Endothelial cell of umbilical vein (primary cell): ENCODE results near the gene GRID1. TPM values are rescaled to one million over a fixed set of nuclear protein-coding genes. Genes with fewer than 3 reads are reported as not detected.

Experiments used
- BruUV-seq: library from RNA; stranded (reverse); fragments of 400-500 nt; replicated peaks from 2 replicates; lab custom pipeline; 2021; lab: Mats Ljungman, UMichigan
- CTCF ChIA-PET: fragments of 300-600, 350-600 bp; sonication (Branson Sonifier 250); formaldehyde crosslinking; loops from one replicate; lab custom pipeline; 2021; ENCODE audit warnings: antibody characterized with exemption, inconsistent platforms; lab: Charles Lee
- POLR2A ChIA-PET: fragments of 300-600, 350-600 bp; sonication (Branson Sonifier 250); formaldehyde crosslinking; loops from one replicate; lab custom pipeline; 2021; ENCODE audit warnings: antibody characterized with exemption, inconsistent platforms; lab: Charles Lee
- DNase-seq: peaks from one replicate; pipeline ENCODE4 v3.0.0-alpha.2; 2011; ENCODE audit warnings: low read depth, low spot score
- FAIRE-seq: peaks from 2 replicates; lab custom pipeline; 2011; peaks lifted over from hg19 to GRCh38; lab: Jason Lieb, UNC
- H2AFZ ChIP-seq: 2 replicates; pipeline ENCODE4 v1.6.0; 2012; ENCODE audit warnings: low read depth, low read length, control low read depth, inconsistent platforms
- H3K27ac ChIP-seq: 2 replicates; pipeline ENCODE4 v1.5.1; 2011; ENCODE audit warnings: low read depth, mild to moderate bottlenecking, control low read depth, low read length, moderate library complexity; ENCODE audit not compliant: insufficient read depth
- H3K27me3 ChIP-seq, 2 experiments: 2 replicates each; pipeline versions ENCODE4 v1.6.0 to v1.6.1; 2011; ENCODE audit warnings: low read length in 2 of 2, mixed read lengths in 1 of 2; ENCODE audit not compliant: control insufficient read depth in 2 of 2, insufficient read depth in 2 of 2
- H3K36me3 ChIP-seq, 2 experiments: 2 replicates in 1 of 2; 3 replicates in 1 of 2; pipeline ENCODE4 v1.5.1; 2011; ENCODE audit warnings: low read length in 2 of 2, mild to moderate bottlenecking in 1 of 2, moderate library complexity in 1 of 2; ENCODE audit not compliant: control insufficient read depth in 2 of 2, insufficient read depth in 2 of 2; ENCODE audit errors: extremely low read depth in 1 of 2
- H3K4me1 ChIP-seq: 3 replicates; pipeline ENCODE4 v1.5.1; 2011; ENCODE audit warnings: mild to moderate bottlenecking, low read length; ENCODE audit not compliant: control insufficient read depth, insufficient read depth; ENCODE audit errors: extremely low read depth
- H3K4me2 ChIP-seq: 2 replicates; pipeline ENCODE4 v1.6.1; 2011; ENCODE audit warnings: low read length, control low read depth, mixed read lengths; ENCODE audit not compliant: insufficient read depth
- H3K4me3 ChIP-seq, 3 experiments: fragments of 200-600 bp in 1 of 3; sonication (generic), shearing (Covaris generic) in 1 of 3; replicated peaks in 1 of 3; 2 replicates each; pipeline ENCODE4 v1.5.1; 2011 to 2016; ENCODE audit warnings: control low read depth in 3 of 3, low read length in 3 of 3, mild to moderate bottlenecking in 2 of 3, inconsistent platforms in 1 of 3, low read depth in 1 of 3, moderate library complexity in 1 of 3; ENCODE audit not compliant: insufficient read depth in 1 of 3
- H3K79me2 ChIP-seq: 2 replicates; pipeline ENCODE4 v1.6.0; 2012; ENCODE audit warnings: low read length, inconsistent platforms; ENCODE audit not compliant: control insufficient read depth, insufficient read depth
- H3K9ac ChIP-seq: replicated peaks from 2 replicates; pipeline ENCODE3; 2011; ENCODE audit warnings: low read length, control low read depth; ENCODE audit not compliant: insufficient read depth; ENCODE audit errors: extremely low read depth
- H3K9me1 ChIP-seq: replicated peaks from 3 replicates; pipeline ENCODE4 v1.6.0; 2011; ENCODE audit warnings: mild to moderate bottlenecking, low read length; ENCODE audit not compliant: control insufficient read depth, insufficient read depth; ENCODE audit errors: extremely low read depth
- H3K9me3 ChIP-seq: replicated peaks from 2 replicates; pipeline ENCODE4 v1.5.1; 2012; ENCODE audit warnings: low read length, inconsistent platforms; ENCODE audit not compliant: control insufficient read depth, insufficient read depth
- H4K20me1 ChIP-seq: replicated peaks from 2 replicates; pipeline ENCODE3; 2011; ENCODE audit warnings: mild to moderate bottlenecking, low read length; ENCODE audit not compliant: control insufficient read depth, insufficient read depth; ENCODE audit errors: extremely low read depth
- EZH2 ChIP-seq: IDR thresholded peaks from 2 replicates; pipeline ENCODE4 v1.6.1; 2012; ENCODE audit warnings: borderline replicate concordance, low read depth, mild to moderate bottlenecking, moderate library complexity, low read length, inconsistent platforms; ENCODE audit not compliant: severe bottlenecking
- GATA2 ChIP-seq: IDR thresholded peaks from 2 replicates; pipeline ENCODE4 v1.7.0; 2011; ENCODE audit warnings: low read depth, mild to moderate bottlenecking, moderate library complexity, mixed read lengths, low read length; ENCODE audit not compliant: insufficient read length, insufficient read depth
- JUN ChIP-seq: IDR thresholded peaks from 2 replicates; pipeline ENCODE4 v1.6.1; 2011; ENCODE audit warnings: borderline replicate concordance, low read depth; ENCODE audit not compliant: insufficient read length, insufficient read depth
- MYC ChIP-seq: IDR thresholded peaks from one replicate; pipeline ENCODE4 v1.6.1; 2011; ENCODE audit warnings: mild to moderate bottlenecking, low read depth, low read length
- dilution Hi-C: fragments of 300-500 bp; cut with MboI; formaldehyde crosslinking; loops from one replicate; pipeline ENCODE4 v1.15.0; 2019; ENCODE audit warnings: low sequenced_read_pairs; ENCODE audit not compliant: extremely low pct_ligation_motif_present
- intact Hi-C: fragments of 100-400 bp; cut with micrococcal nuclease; formaldehyde crosslinking; loops from one replicate; pipeline ENCODE4 v1.10.0; 2022
- polyA plus RNA-seq, 4 experiments: library from polyadenylated mRNA; depleted of rRNA in 3 of 4; stranded (reverse) in 3 of 4; unstranded in 1 of 4; fragments of >200 nt; gene quantifications; 2 replicates each; pipeline versions ENCODE4 v1.2.1 to v1.2.3, GENCODE V29; 2011 to 2012; ENCODE audit warnings: missing spikeins in 1 of 4
- total RNA-seq: library from RNA; stranded (reverse); gene quantifications from 2 replicates; pipeline ENCODE4 v1.2.3, GENCODE V29; 2021
- TF ChIP-seq, protein P1 (sequence below): IDR thresholded peaks from 2 replicates; pipeline ENCODE4 v1.6.1; 2011; ENCODE audit not compliant: insufficient read depth, insufficient read length

The GRID1 gene
- total and polyA plus RNA-seq, 2 donors (not counting 3 experiments of a cell fraction or from before 2014, with no cell fraction given): not detected

DNA sequence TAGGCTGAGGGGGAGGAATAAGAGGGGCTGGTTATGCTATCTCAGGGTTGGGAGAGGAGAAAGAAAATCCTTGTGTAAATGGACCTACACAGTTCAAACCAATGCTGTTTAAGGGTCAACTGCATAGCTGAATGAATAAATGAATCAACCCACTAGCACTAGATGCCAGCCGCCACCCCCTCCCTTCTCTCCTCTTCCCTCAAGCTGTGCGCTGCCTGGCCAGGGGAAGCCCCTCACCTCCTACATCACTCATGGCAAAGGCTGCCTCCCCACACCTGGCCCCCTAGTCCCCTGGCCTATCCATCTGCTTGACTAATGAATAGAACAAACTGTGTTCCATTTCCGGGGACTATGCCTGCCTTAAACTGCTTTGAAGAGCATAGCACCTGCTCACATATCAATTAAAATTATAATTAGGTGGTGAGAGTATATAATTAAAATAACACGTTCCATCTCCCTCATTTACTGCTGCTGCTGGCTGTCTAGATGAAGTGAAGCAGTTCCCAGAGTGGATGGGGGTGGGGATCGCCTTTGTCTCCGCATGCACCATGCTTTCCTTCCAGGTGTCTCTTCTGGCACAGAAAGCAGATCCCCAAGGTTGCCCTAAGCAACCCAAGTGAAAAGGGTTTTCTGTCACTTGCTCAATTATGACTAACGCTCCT is 32.6 kb downstream of the GRID1 start:
- Histone ChIP-seq H3K27ac (no peak overlapping the region), H3K9me1 (no peaks in the 10 kb centered on the region), H3K4me1 (no peaks in the 10 kb centered on the region), H4K20me1 (no peaks in the 10 kb centered on the region), H3K79me2 (no peaks in the 10 kb centered on the region), H3K4me2 (no peak overlapping the region), H3K9me3 (no peaks in the 10 kb centered on the region), H3K4me3 (no peak overlapping the region), H2AFZ (no peak overlapping the region), H3K27me3 (no peaks in the 10 kb centered on the region), H3K9ac (no peak overlapping the region), H3K36me3 (no peaks in the 10 kb centered on the region)
- dilution Hi-C loops (no loop called here), intact Hi-C loops (no loop called here)
- FAIRE-seq (no peak), DNase-seq (no peak)
- ChIA-PET CTCF (no interaction called here), POLR2A (no interaction called here)
- TF ChIP-seq EZH2 (no peak), GATA2 (no peak), JUN (no peak)
- TF ChIP-seq, protein P1, sequence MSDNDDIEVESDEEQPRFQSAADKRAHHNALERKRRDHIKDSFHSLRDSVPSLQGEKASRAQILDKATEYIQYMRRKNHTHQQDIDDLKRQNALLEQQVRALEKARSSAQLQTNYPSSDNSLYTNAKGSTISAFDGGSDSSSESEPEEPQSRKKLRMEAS: no peak
- BruUV-seq: no TSS peak

DNA sequence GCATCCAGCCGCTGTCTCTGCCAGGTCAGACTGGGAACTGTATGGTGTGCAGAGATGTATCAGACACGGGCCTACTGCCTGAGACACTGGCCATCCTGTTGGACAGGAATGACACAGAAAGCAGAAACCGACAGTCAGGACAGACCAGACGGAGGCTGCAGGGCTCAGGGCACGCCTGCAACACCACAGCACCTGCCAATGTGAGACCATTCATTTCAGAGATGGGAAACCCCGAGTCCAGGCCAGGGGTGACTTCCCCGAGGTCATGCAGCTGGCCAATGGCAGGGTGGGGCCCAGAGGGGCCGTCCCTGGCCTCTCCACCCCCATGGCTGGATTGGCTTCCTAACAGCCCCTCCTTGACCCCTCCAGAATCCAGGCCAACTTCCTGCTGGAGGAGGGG is 34.7 kb downstream of the GRID1 start:
- intact Hi-C loops (no loop called here), dilution Hi-C loops (no loop called here)
- DNase-seq (no peak), FAIRE-seq (no peak)
- no peaks in the 10 kb centered on the region for H3K9me3 ChIP-seq
- no peak overlapping the region for H3K4me3 ChIP-seq
- H3K36me3 ChIP-seq: no peaks in the 10 kb centered on the region
- H2AFZ ChIP-seq: no peak overlapping the region
- no peaks in the 10 kb centered on the region for H3K9me1 ChIP-seq
- no peaks in the 10 kb centered on the region for H3K79me2 ChIP-seq
- no peak overlapping the region for H3K9ac ChIP-seq
- ChIA-PET CTCF (no interaction called here), POLR2A (no interaction called here)
- H3K27ac ChIP-seq: no peak overlapping the region
- H4K20me1 ChIP-seq: no peaks in the 10 kb centered on the region
- H3K4me2 ChIP-seq: no peak overlapping the region
- H3K4me1 ChIP-seq: no peaks in the 10 kb centered on the region
- H3K27me3 ChIP-seq: no peaks in the 10 kb centered on the region
- no TSS peak for BruUV-seq
- TF ChIP-seq, protein P1: no peak
- TF ChIP-seq MYC: no peak
